GM12891 (cell line): ENCODE results near the gene ARMC12.

Source experiments
- POLR2A ChIP-seq: IDR thresholded peaks from 2 replicates; pipeline ENCODE4 v1.6.1; 2011; ENCODE audit warnings: low read depth, low read length, control low read depth
- POLR2AphosphoS5 ChIP-seq: IDR thresholded peaks from 2 replicates; pipeline ENCODE4 v1.6.1; 2011; ENCODE audit warnings: low read depth, low read length, control low read depth
- POU2F2 ChIP-seq: IDR thresholded peaks from 2 replicates; pipeline ENCODE4 v1.6.1; 2011; ENCODE audit warnings: low read depth, mild to moderate bottlenecking, control low read depth, low read length, moderate library complexity
- SPI1 ChIP-seq: IDR thresholded peaks from 2 replicates; pipeline ENCODE4 v1.6.1; 2011; ENCODE audit warnings: low read depth, low read length, control low read depth
- TAF1 ChIP-seq: IDR thresholded peaks from 2 replicates; pipeline ENCODE4 v1.6.1; 2011; ENCODE audit warnings: low read depth, low read length, control low read depth

GRCh38 chr6:35728683-35729678 lies 7.9 kb upstream of the ARMC12 start:
- TF ChIP-seq TAF1 (no peak), POLR2AphosphoS5 (no peak), POLR2A (no peak), SPI1 (no peak), POU2F2 (no peak)
